Prostate gland (tissue), 2 donors: ENCODE results near the gene PASK.

ENCODE experiments used
- CTCF ChIP-seq, 4 experiments: fragments of 200-600 bp in 2 of 4; fragments of 450-650 bp in 2 of 4; sonication (generic) in 2 of 4; IDR thresholded peaks; 1 replicate in 3 of 4; 2 replicates in 1 of 4; pipeline ENCODE4 v1.5.1; 2016 to 2019; ENCODE audit warnings: antibody characterized with exemption in 4 of 4, mild to moderate bottlenecking in 2 of 4, moderate library complexity in 2 of 4
- POLR2A ChIP-seq: fragments of 450-650 bp; IDR thresholded peaks from one replicate; pipeline ENCODE4 v1.6.1; 2016; ENCODE audit warnings: antibody characterized with exemption, mild to moderate bottlenecking
- POLR2AphosphoS5 ChIP-seq: sonication (generic); formaldehyde crosslinking; IDR thresholded peaks from one replicate; pipeline ENCODE4 v1.6.1; 2017; ENCODE audit warnings: antibody characterized with exemption

- TF ChIP-seq CTCF (IDR thresholded peaks at IDR 0.05) (no peak), POLR2A (no peak), POLR2AphosphoS5 (no peak)
Observed at GRCh38 chr2:241087420-241088268, 61.6 kb downstream of the PASK start.
